Tibial nerve (tissue), 4 donors: ENCODE measurements around the gene KIF7. TPM values are rescaled to one million over a fixed set of nuclear protein-coding genes. Genes with fewer than 3 reads are reported as not detected.

Experiments
- DNase-seq, 2 donors: peaks; one replicate each; pipeline ENCODE4 v3.0.0-alpha.2; 2019; ENCODE audit warnings: low spot score in 2 of 2
- H3K27ac ChIP-seq, 4 donors: fragments of 200-600 bp; sonication (generic) in 3 of 4; one replicate each; pipeline ENCODE4 v1.5.1; 2017 to 2019; ENCODE audit warnings: mild to moderate bottlenecking in 1 of 4
- H3K27me3 ChIP-seq, 2 donors: fragments of 200-600 bp; sonication (generic) in 1 of 2; one replicate each; pipeline versions ENCODE4 v1.5.1 to v1.6.0; 2017 to 2019
- H3K36me3 ChIP-seq, 3 donors: fragments of 200-600 bp; sonication (generic); one replicate each; pipeline ENCODE4 v1.5.1; 2018 to 2019
- H3K4me1 ChIP-seq, 4 donors: fragments of 200-600 bp; sonication (generic) in 3 of 4; one replicate each; pipeline ENCODE4 v1.5.1; 2017 to 2019
- H3K4me3 ChIP-seq, 4 donors: fragments of 200-600 bp; sonication (generic) in 3 of 4; one replicate each; pipeline ENCODE4 v1.5.1; 2017 to 2019; ENCODE audit warnings: mild to moderate bottlenecking in 1 of 4, moderate library complexity in 1 of 4
- H3K9me3 ChIP-seq, 4 donors: fragments of 200-600 bp; sonication (generic) in 3 of 4; one replicate each; pipeline ENCODE4 v1.5.1; 2017 to 2019
- EP300 ChIP-seq, 2 donors: sonication (generic); formaldehyde crosslinking; IDR thresholded peaks; one replicate each; pipeline ENCODE4 v1.6.1; 2017; ENCODE audit warnings: antibody characterized with exemption in 2 of 2, mild to moderate bottlenecking in 1 of 2
- POLR2A ChIP-seq, 2 donors: fragments of 450-650 bp; IDR thresholded peaks; one replicate each; pipeline ENCODE4 v1.6.1; 2017; ENCODE audit warnings: antibody characterized with exemption in 2 of 2, mild to moderate bottlenecking in 2 of 2, moderate library complexity in 2 of 2
- WGBS, 2 donors: methylation state at CpG; one replicate each; pipeline ENCODE4 v1.1.5; 2018; 5-methylcytosine and 5-hydroxymethylcytosine counted together
- total RNA-seq, 4 donors: library from RNA; depleted of rRNA; stranded (reverse); fragments of >200 nt; gene quantifications; one replicate each; pipeline ENCODE4 v1.1.0, GENCODE V29; 2016
- TF ChIP-seq, protein P1 (sequence below), 5 experiments: fragments of 200-600 bp in 3 of 5; fragments of 450-650 bp in 2 of 5; sonication (generic) in 3 of 5; IDR thresholded peaks; one replicate each; pipeline ENCODE4 v1.5.1; 2016 to 2019; ENCODE audit warnings: antibody characterized with exemption in 5 of 5, mild to moderate bottlenecking in 3 of 5, moderate library complexity in 2 of 5

KIF7 gene
- total RNA-seq, 4 donors from 2014 or later = 7.2 to 41.1 (median 20.8) TPM

DNA sequence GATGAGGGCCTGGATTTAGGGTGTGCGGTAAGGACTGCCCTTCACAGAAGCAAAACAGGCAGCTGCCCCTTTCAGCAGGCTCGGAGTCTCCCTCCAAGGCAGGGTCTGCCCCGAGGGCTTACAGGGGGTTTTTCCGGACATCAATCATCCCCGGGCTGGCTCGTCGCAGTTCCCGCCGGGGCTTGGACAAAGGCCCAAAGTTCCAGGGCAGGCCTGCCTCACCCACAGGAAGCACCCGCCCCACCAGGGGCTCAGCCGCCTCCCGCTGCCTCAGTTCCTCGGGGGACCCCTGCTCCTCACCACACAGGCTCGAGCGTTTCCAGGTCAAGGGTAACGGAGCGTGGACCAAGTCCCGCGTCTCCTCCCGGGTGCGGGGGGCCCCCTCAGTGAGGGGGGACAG, 27.0 kb downstream of the KIF7 start:
- WGBS, 2 donors = 50 to 79% methylated on average over 9 to 21 of the region's 21 CpGs
- H3K36me3 ChIP-seq = peaks cover 0 to 86% (median 0%) of the 10 kb centered on the region in 3 donors
- no peak for DNase-seq
- H3K9me3 ChIP-seq = no peaks in the 10 kb centered on the region
- no peak overlapping the region for H3K27ac ChIP-seq
- H3K27me3 ChIP-seq = no peaks in the 10 kb centered on the region
- TF ChIP-seq, protein P1, sequence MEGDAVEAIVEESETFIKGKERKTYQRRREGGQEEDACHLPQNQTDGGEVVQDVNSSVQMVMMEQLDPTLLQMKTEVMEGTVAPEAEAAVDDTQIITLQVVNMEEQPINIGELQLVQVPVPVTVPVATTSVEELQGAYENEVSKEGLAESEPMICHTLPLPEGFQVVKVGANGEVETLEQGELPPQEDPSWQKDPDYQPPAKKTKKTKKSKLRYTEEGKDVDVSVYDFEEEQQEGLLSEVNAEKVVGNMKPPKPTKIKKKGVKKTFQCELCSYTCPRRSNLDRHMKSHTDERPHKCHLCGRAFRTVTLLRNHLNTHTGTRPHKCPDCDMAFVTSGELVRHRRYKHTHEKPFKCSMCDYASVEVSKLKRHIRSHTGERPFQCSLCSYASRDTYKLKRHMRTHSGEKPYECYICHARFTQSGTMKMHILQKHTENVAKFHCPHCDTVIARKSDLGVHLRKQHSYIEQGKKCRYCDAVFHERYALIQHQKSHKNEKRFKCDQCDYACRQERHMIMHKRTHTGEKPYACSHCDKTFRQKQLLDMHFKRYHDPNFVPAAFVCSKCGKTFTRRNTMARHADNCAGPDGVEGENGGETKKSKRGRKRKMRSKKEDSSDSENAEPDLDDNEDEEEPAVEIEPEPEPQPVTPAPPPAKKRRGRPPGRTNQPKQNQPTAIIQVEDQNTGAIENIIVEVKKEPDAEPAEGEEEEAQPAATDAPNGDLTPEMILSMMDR (IDR thresholded peaks at IDR 0.05) = no peak
- TF ChIP-seq POLR2A (IDR thresholded peaks at IDR 0.05) (no peak), EP300 (IDR thresholded peaks at IDR 0.05) (no peak)
- H3K4me1 ChIP-seq = no peaks in the 10 kb centered on the region
- no peak overlapping the region for H3K4me3 ChIP-seq

DNA sequence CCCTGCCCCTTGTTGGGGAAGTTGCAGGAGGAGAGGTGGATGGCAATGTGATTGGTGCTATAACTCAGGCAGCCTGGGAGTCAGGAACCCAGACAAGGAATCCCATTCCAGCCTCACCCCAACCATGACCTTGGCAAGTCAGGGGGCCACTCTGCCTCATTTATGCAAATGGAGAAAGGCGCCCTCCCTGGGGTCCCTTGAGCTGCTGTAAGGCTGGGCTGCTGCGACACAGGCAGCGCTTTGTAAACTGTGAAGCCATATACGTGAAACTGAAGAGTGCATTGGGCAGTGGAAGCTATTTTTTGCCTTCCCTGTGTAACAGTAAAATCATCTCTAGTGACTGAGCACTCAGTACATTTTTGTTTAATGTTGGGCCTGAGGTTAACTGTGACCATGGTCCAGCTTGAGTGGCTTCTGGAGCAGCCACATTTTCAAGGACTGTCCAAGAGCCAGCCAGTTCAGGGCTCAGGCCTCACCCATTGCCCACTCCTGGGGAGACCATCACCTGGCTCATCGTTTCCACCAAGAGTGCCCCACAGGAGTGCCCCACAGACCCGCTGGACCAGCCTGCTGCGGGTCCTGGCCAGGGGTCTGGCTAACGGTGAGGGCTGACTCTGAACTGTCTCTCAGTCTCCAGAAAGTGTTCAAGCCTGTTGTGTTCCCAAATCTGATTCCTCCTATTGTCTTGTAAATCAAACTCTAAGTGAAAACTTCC, 27.9 kb downstream of the KIF7 start:
- Histone ChIP-seq H3K9me3 (no peaks in the 10 kb centered on the region), H3K27ac (no peak overlapping the region), H3K4me3 (no peak overlapping the region), H3K27me3 (no peaks in the 10 kb centered on the region), H3K4me1 (no peaks in the 10 kb centered on the region), H3K36me3 (peaks cover 0 to 80% (median 0%) of the 10 kb centered on the region in 3 donors)
- TF ChIP-seq EP300 (IDR thresholded peaks at IDR 0.05) (no peak), POLR2A (IDR thresholded peaks at IDR 0.05) (no peak)
- TF ChIP-seq, protein P1 (IDR thresholded peaks at IDR 0.05) = no peak
- 92 to 93% methylated on average over 8 of the region's 8 CpGs for WGBS, 2 donors
- no peak for DNase-seq

DNA sequence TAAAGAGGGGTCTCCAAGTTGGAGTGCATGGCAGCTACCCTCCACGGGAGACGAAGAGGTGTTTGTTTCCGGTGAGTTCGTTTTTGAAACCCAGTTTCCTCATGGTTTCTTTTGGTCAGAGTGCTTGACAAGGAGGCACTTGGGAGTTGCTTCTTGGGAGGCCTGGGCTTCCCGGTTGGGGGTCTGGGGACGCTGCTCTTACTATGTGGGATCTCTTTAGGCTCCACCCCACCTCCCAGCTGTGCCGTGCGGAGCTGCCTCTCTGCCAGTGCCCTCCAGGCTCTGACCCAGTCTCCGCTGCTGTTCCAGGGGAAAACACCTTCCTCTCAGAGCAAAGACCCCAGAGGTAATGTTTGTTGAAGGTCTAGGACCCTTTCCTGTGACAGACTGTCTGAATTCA, 29.6 kb downstream of the KIF7 start:
- 82 to 94% methylated on average over 9 of the region's 9 CpGs for WGBS, 2 donors

DNA sequence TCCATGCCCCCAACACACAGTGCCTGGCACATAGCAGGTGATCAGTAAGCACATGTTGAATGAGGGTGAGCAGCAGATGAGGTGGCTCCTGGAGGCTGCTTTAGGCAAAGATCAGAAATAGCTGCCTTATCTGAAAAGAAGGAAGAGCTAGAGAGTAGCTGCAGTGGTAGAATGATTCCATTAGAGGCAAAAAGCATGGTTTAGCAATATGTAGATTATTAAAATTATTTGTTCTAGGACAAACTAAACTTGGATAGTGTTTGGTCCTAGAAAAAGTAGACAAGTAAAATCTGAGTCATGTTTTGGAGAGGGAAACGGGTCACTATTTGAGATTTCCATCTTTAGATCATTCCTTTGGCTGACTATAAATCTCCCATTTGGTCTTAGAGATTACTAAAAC, 32.1 kb downstream of the KIF7 start:
- no peaks in the 10 kb centered on the region for H3K27me3 ChIP-seq
- no peak for DNase-seq
- no peaks in the 10 kb centered on the region for H3K9me3 ChIP-seq
- 63 to 78% methylated on average over 1 of the region's 1 CpG for WGBS, 2 donors
- H3K36me3 ChIP-seq = peaks cover 0 to 37% (median 0%) of the 10 kb centered on the region in 3 donors
- no peak for TF ChIP-seq EP300 (IDR thresholded peaks at IDR 0.05)
- TF ChIP-seq POLR2A (IDR thresholded peaks at IDR 0.05) = no peak
- TF ChIP-seq, protein P1 (IDR thresholded peaks at IDR 0.05) = no peak
- H3K27ac ChIP-seq = no peak overlapping the region
- no peak overlapping the region for H3K4me3 ChIP-seq
- H3K4me1 ChIP-seq = no peaks in the 10 kb centered on the region

More for the DNA sequence above, 29.6 kb downstream of the KIF7 start:
- H3K36me3 ChIP-seq = peaks cover 0 to 63% (median 0%) of the 10 kb centered on the region in 3 donors
- no peaks in the 10 kb centered on the region for H3K9me3 ChIP-seq
- H3K4me3 ChIP-seq = no peak overlapping the region
- TF ChIP-seq, protein P1 (IDR thresholded peaks at IDR 0.05) = no peak
- no peak for TF ChIP-seq POLR2A (IDR thresholded peaks at IDR 0.05)
- TF ChIP-seq EP300 (IDR thresholded peaks at IDR 0.05) = no peak
- H3K4me1 ChIP-seq = no peaks in the 10 kb centered on the region
- H3K27me3 ChIP-seq = no peaks in the 10 kb centered on the region
- no peak overlapping the region for H3K27ac ChIP-seq
- no peak for DNase-seq

DNA sequence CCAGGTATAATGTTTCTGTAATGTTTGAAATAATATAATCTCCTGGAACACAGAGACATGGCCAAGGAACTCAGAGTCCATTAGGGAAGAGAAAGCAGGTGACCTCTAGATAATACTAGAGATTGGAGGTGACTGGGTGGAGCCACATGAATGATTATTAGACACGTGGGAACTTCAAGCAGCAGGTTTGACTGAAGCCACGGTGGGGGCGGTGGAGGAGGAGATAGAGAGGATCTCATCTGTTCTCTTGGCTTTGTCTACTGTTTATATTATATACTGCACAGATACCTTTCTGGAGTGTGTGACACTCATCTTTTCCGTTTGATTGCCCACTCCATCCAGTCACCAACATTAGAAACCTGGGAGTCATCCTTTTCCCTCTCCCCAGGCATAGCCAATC, 33.7 kb downstream of the KIF7 start:
- WGBS, 2 donors = 80 to 82% methylated on average over 4 of the region's 4 CpGs
- TF ChIP-seq, protein P1 (IDR thresholded peaks at IDR 0.05) = no peak
- TF ChIP-seq POLR2A (IDR thresholded peaks at IDR 0.05) (no peak), EP300 (IDR thresholded peaks at IDR 0.05) (no peak)
- Histone ChIP-seq H3K4me1 (no peaks in the 10 kb centered on the region), H3K4me3 (no peak overlapping the region), H3K27me3 (no peaks in the 10 kb centered on the region), H3K27ac (no peak overlapping the region), H3K9me3 (no peaks in the 10 kb centered on the region), H3K36me3 (peaks cover 0 to 21% (median 0%) of the 10 kb centered on the region in 3 donors)
- no peak for DNase-seq
